ENCODE data around the gene OR2Z1. TPM values are rescaled to one million over a fixed set of nuclear protein-coding genes. Genes with fewer than 3 reads are reported as not detected.

The OR2Z1 gene
- total RNA-seq, 1 experiment from 2014 or later = not detected

DNA sequence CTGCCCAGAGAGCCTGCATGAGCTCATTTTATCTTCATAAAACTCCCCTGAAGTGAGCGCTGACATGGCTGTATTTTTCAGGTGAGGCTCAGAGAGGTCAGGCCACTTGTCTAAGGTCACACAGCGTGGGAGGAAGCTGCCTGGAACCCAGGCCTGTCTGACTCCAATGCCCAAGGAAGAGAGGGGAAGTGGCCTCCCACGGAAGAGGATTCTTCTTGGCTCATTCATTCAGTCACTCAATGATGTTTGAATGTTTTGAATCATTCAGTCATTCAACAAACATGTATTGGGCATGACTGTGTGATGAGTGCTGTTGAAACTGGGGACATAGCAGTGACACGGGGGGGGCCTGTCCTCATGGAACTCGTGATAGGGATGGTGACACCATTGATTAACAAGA lies 34.9 kb upstream of the OR2Z1 start:
- Mint-ChIP-seq H3K4me3 (ENCODE audit: unreplicated experiment) (no peak overlapping the region), H3K4me1 (ENCODE audit: low read depth, unreplicated experiment) (no peaks in the 10 kb centered on the region), H3K27ac (ENCODE audit: unreplicated experiment) (no peak overlapping the region), H3K27me3 (ENCODE audit: insufficient read depth, unreplicated experiment) (peaks cover 3% of the 10 kb centered on the region), H3K36me3 (ENCODE audit: insufficient read depth, unreplicated experiment) (no peaks in the 10 kb centered on the region), H3K9me3 (ENCODE audit: unreplicated experiment) (peaks cover 10% of the 10 kb centered on the region)
- no TSS peak for BruUV-seq (replicated peaks)
- H3K4me1 ChIP-seq = no peaks in the 10 kb centered on the region
- no peaks in the 10 kb centered on the region for H3K9me3 ChIP-seq
- POLR2A ChIA-PET = no interaction called here
- DNase-seq = no peak
- CTCF ChIA-PET = no interaction called here
- intact Hi-C loops (cut with micrococcal nuclease; ENCODE audit: unreplicated experiment) = no loop called here
- H3K36me3 ChIP-seq (ENCODE audit: control insufficient read depth, insufficient read depth, low read length) = no peaks in the 10 kb centered on the region
- no peak overlapping the region for H3K4me3 ChIP-seq (ENCODE audit: low read depth, low read length)
- TF ChIP-seq, protein P1, sequence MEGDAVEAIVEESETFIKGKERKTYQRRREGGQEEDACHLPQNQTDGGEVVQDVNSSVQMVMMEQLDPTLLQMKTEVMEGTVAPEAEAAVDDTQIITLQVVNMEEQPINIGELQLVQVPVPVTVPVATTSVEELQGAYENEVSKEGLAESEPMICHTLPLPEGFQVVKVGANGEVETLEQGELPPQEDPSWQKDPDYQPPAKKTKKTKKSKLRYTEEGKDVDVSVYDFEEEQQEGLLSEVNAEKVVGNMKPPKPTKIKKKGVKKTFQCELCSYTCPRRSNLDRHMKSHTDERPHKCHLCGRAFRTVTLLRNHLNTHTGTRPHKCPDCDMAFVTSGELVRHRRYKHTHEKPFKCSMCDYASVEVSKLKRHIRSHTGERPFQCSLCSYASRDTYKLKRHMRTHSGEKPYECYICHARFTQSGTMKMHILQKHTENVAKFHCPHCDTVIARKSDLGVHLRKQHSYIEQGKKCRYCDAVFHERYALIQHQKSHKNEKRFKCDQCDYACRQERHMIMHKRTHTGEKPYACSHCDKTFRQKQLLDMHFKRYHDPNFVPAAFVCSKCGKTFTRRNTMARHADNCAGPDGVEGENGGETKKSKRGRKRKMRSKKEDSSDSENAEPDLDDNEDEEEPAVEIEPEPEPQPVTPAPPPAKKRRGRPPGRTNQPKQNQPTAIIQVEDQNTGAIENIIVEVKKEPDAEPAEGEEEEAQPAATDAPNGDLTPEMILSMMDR (IDR thresholded peaks at IDR 0.05; ENCODE audit: insufficient read depth in 1 of 2, low read depth in 1 of 2, low read length in 1 of 2, severe bottlenecking in 1 of 2, unreplicated experiment in 1 of 2) = no peak
- no peaks in the 10 kb centered on the region for H3K27me3 ChIP-seq (replicated peaks; ENCODE audit: control insufficient read depth, insufficient read depth, low read length)

DNA sequence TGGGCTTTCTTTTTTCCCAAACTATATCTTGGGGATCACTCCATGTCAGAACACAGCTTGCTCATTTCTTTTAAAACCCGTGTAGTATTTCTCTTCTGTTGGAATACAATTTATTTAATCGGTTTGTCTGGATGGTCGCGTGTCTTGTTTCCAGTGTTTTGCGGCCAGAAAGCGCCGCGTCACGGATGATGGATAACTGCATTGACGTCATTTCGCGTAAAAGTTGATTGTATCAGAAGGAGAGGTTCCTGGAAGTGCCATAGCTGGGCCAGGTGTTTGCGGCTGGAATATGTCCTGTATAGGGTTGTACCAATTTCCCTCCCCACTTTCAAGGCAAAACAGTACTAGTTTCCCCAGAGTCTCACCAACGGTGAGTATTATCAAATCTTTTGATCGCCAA lies 32.5 kb upstream of the OR2Z1 start:
- ChIA-PET CTCF (no interaction called here), POLR2A (no interaction called here)
- TF ChIP-seq, protein P1 (IDR thresholded peaks at IDR 0.05; ENCODE audit: insufficient read depth in 1 of 2, low read depth in 1 of 2, low read length in 1 of 2, severe bottlenecking in 1 of 2, unreplicated experiment in 1 of 2) = no peak
- Mint-ChIP-seq H3K4me3 (ENCODE audit: unreplicated experiment) (no peak overlapping the region), H3K9me3 (ENCODE audit: unreplicated experiment) (no peaks in the 10 kb centered on the region), H3K4me1 (ENCODE audit: low read depth, unreplicated experiment) (no peaks in the 10 kb centered on the region), H3K27ac (ENCODE audit: unreplicated experiment) (no peak overlapping the region), H3K36me3 (ENCODE audit: insufficient read depth, unreplicated experiment) (no peaks in the 10 kb centered on the region), H3K27me3 (ENCODE audit: insufficient read depth, unreplicated experiment) (peaks cover 8% of the 10 kb centered on the region)
- DNase-seq = no peak
- Histone ChIP-seq H3K4me3 (ENCODE audit: low read depth, low read length) (no peak overlapping the region), H3K27me3 (replicated peaks; ENCODE audit: control insufficient read depth, insufficient read depth, low read length) (no peaks in the 10 kb centered on the region), H3K36me3 (ENCODE audit: control insufficient read depth, insufficient read depth, low read length) (no peaks in the 10 kb centered on the region), H3K9me3 (no peaks in the 10 kb centered on the region), H3K4me1 (no peaks in the 10 kb centered on the region)
- BruUV-seq (replicated peaks) = no TSS peak
- intact Hi-C loops (cut with micrococcal nuclease; ENCODE audit: unreplicated experiment) = no loop called here

- intact Hi-C loops (cut with micrococcal nuclease; ENCODE audit: unreplicated experiment) = loop anchor here (5.0 kb wide), 1 partner anchor 109 kb away; no protein-coding TSS in a partner anchor
- Histone ChIP-seq H3K27me3 (replicated peaks; ENCODE audit: control insufficient read depth, insufficient read depth, low read length) (no peaks in the 10 kb centered on the region), H3K4me3 (ENCODE audit: low read depth, low read length) (no peak overlapping the region), H3K9me3 (no peaks in the 10 kb centered on the region), H3K4me1 (no peaks in the 10 kb centered on the region), H3K36me3 (ENCODE audit: control insufficient read depth, insufficient read depth, low read length) (no peaks in the 10 kb centered on the region)
- H3K4me3 Mint-ChIP-seq (ENCODE audit: unreplicated experiment) = no peak overlapping the region
- TF ChIP-seq, protein P1 (IDR thresholded peaks at IDR 0.05; ENCODE audit: insufficient read depth in 1 of 2, low read depth in 1 of 2, low read length in 1 of 2, severe bottlenecking in 1 of 2, unreplicated experiment in 1 of 2) = no peak
- peaks cover 8% of the 10 kb centered on the region for H3K27me3 Mint-ChIP-seq (ENCODE audit: insufficient read depth, unreplicated experiment)
- BruUV-seq (replicated peaks) = no TSS peak
- CTCF ChIA-PET = no interaction called here
- H3K9me3 Mint-ChIP-seq (ENCODE audit: unreplicated experiment) = no peaks in the 10 kb centered on the region
- POLR2A ChIA-PET = no interaction called here
- DNase-seq = no peak
- H3K4me1 Mint-ChIP-seq (ENCODE audit: low read depth, unreplicated experiment) = no peaks in the 10 kb centered on the region
- no peaks in the 10 kb centered on the region for H3K36me3 Mint-ChIP-seq (ENCODE audit: insufficient read depth, unreplicated experiment)
- no peak overlapping the region for H3K27ac Mint-ChIP-seq (ENCODE audit: unreplicated experiment)
Observed at GRCh38 chr19:8690753-8691539, 30.5 kb upstream of the OR2Z1 start.
